ENCODE measurements around the gene SOX8.
A peak's percentile ranks its signal among the peaks of the same experiment; 100 is the strongest.
"Not testable (repeated sequence)": the region's sequence is repeated elsewhere in the genome, so short reads cannot be mapped to it uniquely, and the experiment has no call there.

SOX8 gene

DNA sequence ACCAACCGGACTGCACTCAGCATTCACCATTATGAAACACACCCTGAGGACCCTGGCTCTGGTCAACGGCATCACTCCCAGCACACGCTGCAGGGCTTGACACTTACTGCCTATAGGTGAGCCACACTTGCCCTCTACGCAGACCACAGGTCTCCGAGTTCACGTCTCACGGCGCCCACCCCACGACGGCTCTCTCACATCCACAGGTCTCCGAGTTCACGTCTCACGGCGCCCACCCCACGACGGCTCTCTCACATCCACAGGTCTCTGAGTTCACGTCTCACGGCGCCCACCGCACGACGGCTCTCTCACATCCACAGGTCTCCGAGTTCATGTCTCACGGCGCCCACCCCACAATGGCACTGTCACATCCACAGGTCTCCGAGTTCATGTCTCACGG is 25.8 kb upstream of the SOX8 start:
- DNase-seq: not testable (repeated sequence)

GRCh38 chr16:959232-960040 is 22.1 kb upstream of the SOX8 start:
- no peak for DNase-seq

- DNase-seq: no peak
These were observed 19.2 kb upstream of the SOX8 start for GRCh38 chr16:962366-962765.

- no peak for DNase-seq
These were observed 18.4 kb upstream of the SOX8 start for GRCh38 chr16:962901-963814.

DNA sequence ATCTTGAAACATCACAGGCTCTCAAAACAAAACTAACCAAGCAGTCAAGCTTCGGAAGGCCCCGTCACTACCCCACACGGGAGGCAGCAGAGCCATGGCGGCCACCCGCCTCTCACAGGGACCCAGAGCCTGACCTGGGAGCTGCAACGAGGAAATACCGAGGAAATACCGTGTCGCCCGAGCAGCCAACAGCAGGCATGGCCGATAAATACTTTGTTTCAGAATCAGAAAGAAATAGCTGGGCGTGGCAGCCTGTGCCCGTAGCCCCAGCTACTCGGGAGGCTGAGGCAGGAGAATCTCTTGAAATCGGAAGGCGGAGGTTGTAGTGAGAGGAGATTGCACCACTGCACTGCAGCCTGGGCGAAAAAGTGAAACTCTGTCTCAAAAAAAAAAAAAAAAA is 17.7 kb upstream of the SOX8 start:
- DNase-seq: no peak

DNA sequence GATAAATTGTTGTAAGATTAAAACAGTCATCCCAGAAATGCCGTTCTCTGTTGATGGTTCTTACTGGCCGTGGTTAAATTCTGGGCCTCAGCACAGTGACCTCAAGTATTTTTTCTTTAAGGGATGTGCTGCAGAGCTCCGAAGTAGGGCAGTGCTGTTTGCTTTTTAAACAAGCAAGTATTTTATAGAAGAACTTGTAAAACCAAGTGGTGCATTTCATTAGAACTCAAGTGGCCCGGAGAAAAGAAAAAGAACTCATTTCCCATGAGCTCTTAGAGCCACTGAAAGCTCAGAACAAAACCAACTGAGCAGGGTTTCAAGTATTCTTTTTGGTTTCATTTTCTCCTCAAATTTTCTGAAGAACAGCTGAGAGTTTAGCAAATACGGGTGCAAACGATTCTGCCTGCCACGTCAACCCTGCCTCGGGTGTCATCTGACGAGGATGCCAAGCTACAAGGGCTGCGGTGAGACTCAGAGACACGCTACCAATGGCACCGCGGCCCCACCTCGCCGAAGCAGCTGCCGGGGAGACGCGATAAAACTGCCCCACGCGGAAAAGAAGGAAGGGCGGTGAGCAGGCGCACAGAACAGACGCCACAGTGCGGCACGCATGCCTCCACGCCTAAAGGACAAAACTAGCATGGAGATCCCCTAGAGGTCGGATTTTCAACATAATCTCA is 17.1 kb upstream of the SOX8 start:
- DNase-seq: peak; percentile 17

DNA sequence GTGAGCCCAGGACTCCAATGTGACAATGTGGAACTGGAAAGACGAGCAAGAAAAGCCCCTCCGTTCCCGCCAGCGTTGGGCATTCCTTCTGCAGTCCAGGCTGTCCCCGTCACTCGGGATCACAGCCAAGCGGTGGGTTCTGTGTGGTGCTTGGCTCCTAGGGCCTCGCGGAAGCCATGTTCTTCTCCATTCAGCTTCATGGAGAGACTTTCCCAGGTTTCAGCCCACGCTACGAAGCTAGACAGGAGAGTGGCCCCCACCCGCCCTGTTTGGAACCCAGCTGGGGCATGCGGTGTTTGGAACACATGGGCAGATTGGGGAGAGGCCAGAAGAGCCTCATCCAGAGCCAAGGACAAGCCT is 16.6 kb upstream of the SOX8 start:
- DNase-seq: no peak

DNA sequence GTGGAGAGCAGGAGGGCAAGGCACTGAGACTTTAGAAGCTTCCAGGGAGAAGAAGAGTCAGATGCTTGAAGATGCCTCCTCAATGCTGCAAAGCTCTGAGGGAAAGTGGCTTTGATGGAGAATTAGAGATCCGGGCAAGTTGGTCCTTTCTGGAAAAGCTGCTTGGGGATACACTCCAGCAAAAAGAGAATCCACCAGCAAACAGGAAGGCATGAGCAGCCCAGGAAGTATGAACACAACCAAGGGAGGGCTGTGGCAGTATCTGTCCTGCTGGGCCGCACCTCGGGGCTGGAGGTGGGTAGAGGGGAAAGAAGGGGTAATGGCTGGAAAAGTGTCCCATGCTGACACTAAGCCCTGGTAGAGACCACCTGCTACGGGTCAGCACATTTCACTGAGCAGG is 16.1 kb upstream of the SOX8 start:
- no peak for DNase-seq

- DNase-seq: no peak
These were observed 15.5 kb upstream of the SOX8 start for GRCh38 chr16:966035-966434.

DNA sequence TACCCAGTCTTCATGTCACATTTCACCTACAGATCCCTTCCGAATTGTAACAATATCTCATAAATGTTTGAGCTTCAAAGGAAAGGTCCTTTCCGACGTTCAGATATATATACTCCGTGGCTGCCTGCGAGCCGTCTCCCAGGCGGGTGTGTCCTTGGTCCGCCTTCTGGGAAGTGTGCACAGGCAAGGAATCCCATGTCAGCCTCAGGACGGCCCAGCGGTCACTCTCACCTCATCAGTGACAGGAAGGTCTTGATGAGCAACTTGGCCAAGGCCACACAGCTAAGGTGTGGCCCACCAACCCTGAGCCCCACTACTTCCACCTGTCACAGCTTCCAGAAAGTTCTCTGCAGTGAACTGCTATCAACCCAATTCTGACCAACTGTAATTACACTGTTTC is 15.1 kb upstream of the SOX8 start:
- DNase-seq: no peak

DNA sequence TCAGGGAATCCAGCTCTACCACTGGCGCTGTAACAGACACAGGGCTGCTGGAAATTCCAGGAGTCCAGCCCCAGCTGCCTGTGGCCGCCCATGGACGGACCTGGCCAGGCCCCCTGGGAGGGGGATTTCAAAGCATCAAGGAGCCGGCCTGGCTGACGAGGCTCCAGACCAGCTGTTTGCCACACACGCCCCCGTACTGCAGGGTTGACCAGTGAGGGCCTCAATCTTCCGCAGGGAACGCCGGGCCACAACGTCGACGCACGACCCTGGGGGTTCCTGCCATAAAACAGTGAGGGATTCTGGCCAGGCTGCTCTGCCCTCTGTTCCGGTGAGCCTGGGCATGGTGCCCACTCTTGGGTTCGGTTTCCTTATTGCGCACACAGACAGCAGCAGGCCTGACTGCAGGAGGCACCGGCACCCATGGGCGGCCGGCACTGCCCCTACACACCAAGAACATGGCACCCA is 14.5 kb upstream of the SOX8 start:
- no peak for DNase-seq

- no peak for DNase-seq
These were observed 13.8 kb upstream of the SOX8 start for GRCh38 chr16:967546-968295.

GRCh38 chr16:968620-969019 is 12.9 kb upstream of the SOX8 start:
- no peak for DNase-seq

DNA sequence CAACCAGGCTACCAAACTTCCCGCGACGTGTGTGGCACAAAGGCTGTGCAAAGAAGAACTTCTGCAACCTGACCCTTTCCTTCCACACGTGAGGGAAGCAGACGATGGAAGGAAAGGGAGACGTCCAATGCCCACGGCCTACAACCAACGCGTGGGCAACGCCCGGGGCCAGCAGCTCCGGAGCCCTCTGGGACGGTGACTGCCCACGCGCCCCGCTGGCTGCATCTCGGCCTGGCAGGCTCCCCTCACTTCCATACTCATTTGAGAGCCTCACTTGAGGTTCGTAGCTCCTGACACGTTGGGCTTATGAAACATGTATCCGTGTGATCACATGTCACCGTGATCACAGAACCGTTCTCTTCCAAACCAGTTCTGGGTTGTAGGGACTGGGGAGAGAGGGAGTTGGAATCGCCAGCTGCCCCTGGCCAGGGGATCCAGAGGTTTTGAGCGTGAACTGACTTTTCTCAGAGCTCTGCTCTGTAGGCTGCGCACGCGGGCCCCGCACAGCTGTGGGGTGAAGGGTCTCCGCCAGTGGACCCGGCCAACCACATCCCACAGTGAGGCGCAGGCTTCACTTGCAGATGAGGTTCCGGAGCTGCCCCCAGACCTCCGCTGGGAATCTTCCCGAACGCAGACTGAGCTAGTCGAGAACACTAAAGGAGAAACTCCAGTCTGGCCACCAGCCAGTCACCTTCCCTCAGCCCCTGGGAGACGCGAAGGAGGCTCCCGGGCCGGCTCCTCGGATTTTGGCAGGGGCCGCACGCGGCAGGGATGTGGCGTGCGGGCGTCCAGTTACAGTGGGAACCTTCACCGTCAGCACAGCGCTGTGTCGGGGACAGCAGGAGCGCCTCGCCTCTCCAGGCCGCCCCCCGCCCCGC is 11.8 kb upstream of the SOX8 start:
- DNase-seq: no peak

- DNase-seq: no peak
These were observed 11.2 kb upstream of the SOX8 start for GRCh38 chr16:970386-970765.

DNA sequence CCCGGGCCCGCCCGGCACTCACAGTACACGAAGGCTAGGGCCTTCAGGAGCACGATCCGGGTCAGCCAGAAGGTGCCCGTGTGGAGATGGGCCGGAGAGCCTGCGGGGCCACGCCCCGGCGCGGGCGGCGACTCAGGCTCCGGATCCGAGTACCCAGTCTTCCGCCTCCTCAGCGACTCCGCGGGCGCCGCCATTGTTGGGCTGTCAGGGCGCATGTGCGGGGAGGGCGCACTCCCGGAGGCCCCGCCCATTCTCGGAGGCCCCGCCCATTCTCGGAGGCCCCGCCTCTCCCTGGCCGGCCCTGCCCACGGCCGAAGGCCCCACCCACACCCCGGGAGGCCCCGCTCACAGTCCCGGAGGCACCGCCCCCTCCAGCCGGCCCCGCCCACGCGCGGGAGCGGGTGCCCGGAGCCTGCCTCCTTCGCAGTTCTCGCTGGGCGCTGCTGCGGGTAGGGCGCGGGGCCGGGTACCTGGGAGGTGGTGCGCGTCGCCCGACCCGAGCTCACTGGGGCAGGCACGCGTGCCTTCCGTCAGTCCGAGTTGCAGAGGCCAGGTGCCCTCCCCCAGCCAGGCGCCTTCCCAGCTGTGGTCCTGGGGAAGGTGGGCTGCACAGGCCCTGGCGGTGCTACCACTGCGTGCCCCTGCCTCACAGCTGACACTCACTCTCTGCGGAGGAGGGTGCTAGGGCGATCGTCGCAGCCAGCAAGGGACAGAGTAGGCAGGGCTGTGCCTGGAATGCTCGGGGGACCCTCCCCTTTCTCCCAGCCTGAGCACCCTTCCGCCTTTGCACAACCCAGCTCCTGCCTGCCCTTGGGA is 10.6 kb upstream of the SOX8 start, which contains the start of gene LMF1:
Gene LMF1, minus strand, starts transcription at position 219 of the 816 bp plus-strand sequence. Its CDS starts 4 bp downstream, at position 215.
- DNase-seq: peak; percentile 76

DNA sequence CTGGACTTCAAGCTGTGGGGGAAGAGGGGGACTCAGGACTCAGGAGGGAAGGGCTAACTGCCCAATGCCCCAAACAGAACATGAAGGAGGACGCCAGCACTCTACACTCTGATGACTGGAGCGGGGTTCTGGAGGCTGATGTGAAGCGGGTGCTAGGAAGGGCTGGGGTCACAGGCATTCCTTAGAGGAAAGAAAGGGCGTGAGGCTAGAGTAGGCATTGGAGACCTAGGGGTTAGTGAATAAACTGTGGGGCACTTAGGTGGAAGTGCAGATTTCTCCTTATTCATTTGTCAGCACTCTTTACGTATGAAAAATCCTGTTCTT is 10.0 kb upstream of the SOX8 start:
- no peak for DNase-seq

GRCh38 chr16:971981-972315 is 9.6 kb upstream of the SOX8 start:
- no peak for DNase-seq

- no peak for DNase-seq
These were observed 9.1 kb upstream of the SOX8 start for GRCh38 chr16:972316-973002.

DNA sequence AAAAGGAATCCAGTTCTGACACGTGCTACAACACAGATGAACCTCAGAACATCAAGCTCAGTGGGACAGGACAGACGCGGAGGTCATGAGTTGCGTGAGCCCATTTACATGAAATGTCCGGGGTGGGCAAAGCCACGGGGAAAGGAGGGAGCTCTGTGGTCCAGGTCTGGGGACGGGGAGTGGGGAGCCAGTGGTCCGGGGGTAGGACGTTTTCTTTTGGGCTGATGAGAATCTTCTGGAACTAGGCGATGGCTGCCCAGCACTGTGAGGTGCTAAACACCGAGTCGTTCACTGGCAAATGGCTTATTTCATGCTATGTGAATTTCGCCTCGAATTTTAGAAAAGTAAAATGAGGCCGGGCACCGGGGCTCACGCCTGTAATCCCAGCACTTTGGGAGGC is 8.2 kb upstream of the SOX8 start:
- no peak for DNase-seq
